ENCODE data around the gene DIDO1.

DNA sequence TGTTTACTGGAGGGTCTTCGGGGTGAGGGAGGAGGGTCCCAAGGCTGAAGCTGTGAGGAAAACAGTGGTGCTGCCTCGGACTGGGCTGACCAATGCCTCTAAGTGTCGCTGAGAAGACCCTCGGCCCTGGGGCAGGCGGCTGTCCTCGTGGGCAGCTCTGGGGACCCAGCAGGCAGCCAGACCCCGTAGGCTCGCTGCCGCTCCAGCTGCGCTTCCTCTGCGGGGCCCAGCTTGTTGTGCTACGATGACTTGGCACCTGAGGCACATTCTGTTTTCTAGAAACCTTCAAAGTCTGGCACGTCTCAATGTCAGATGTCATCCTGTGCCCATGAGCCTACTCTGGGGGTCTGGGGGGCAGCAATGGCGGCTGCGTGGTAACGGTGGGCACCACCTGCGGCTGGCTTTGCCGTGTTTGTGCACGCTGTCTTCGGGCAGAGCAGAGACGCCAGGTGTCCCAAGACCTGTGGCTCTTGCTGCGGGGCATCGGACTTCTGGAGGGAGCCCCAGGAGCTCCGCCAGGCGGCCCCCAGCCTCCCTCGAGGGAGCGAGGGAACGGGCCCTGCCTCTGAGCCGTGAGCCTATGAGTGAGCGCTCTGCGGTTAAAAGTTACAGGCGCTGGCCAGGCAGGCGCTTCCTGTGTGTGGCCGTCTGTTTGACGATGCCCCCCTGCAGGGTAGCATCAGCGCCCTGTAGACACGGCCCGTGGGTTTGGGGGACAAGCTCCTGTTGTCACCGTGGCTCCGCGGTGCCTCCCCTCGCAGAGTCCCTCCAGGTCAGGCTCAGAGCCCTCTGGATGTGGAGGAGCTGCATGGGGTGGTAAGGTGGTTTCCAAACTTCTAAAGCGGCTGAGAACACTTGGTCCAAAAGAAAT, 33.0 kb upstream of the DIDO1 start:
- TF ChIP-seq, protein P1, sequence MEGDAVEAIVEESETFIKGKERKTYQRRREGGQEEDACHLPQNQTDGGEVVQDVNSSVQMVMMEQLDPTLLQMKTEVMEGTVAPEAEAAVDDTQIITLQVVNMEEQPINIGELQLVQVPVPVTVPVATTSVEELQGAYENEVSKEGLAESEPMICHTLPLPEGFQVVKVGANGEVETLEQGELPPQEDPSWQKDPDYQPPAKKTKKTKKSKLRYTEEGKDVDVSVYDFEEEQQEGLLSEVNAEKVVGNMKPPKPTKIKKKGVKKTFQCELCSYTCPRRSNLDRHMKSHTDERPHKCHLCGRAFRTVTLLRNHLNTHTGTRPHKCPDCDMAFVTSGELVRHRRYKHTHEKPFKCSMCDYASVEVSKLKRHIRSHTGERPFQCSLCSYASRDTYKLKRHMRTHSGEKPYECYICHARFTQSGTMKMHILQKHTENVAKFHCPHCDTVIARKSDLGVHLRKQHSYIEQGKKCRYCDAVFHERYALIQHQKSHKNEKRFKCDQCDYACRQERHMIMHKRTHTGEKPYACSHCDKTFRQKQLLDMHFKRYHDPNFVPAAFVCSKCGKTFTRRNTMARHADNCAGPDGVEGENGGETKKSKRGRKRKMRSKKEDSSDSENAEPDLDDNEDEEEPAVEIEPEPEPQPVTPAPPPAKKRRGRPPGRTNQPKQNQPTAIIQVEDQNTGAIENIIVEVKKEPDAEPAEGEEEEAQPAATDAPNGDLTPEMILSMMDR (CRISPR knock-in tag; IDR thresholded peaks at IDR 0.05) = no peak
- TF ChIP-seq, protein P2, sequence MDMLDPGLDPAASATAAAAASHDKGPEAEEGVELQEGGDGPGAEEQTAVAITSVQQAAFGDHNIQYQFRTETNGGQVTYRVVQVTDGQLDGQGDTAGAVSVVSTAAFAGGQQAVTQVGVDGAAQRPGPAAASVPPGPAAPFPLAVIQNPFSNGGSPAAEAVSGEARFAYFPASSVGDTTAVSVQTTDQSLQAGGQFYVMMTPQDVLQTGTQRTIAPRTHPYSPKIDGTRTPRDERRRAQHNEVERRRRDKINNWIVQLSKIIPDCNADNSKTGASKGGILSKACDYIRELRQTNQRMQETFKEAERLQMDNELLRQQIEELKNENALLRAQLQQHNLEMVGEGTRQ (IDR thresholded peaks at IDR 0.05; ENCODE audit: low read depth, low read length) = no peak
- TF ChIP-seq, protein P2 (CRISPR knock-in tag; IDR thresholded peaks at IDR 0.05; ENCODE audit: borderline replicate concordance) = no peak

Data from HepG2 (cell line).